PFSK-1 (cell line): ENCODE measurements around the gene TLE3.

Source experiments
- REST ChIP-seq, 2 experiments: IDR thresholded peaks; 2 replicates each; pipeline versions ENCODE4 v1.6.1 to v1.8.0; 2011 to 2012; ENCODE audit warnings: low read depth in 2 of 2, low read length in 2 of 2, control low read depth in 1 of 2, inconsistent platforms in 1 of 2, mild to moderate bottlenecking in 1 of 2, moderate library complexity in 1 of 2; ENCODE audit not compliant: insufficient read depth in 1 of 2
- TAF1 ChIP-seq: IDR thresholded peaks from 2 replicates; pipeline ENCODE4 v1.6.1; 2012; ENCODE audit warnings: low read length, control low read depth, borderline replicate concordance; ENCODE audit not compliant: insufficient read depth

- TF ChIP-seq REST (IDR thresholded peaks at IDR 0.05; ENCODE audit: insufficient read depth in 1 of 2, low read depth in 2 of 2, low read length in 2 of 2) = no peak
- no peak for TF ChIP-seq TAF1
Measured at GRCh38 chr15:70045045-70045444, 52.7 kb downstream of the TLE3 start.
